ENCODE results near the gene PPP1R14C.

DNA sequence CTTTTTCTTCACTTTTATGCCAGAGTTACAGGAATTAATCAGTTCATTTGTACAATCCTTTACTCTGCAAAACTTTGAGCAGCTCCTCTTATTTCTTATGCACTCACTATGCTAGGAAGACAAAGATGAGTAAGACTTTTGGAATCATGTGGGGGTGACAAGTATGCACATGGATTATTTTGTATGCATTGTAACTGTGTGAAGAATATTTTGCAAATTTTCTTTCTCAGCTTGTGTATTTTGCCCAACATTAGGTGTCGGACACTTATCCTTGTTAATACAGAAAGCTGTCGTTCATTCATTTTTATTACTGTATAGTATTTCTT is 88.6 kb downstream of the PPP1R14C start:
- no peak for TF ChIP-seq CTCF (IDR thresholded peaks at IDR 0.05; ENCODE audit: low read depth, low read length)
- TF ChIP-seq EZH2phosphoT487 (IDR thresholded peaks at IDR 0.05; ENCODE audit: low read depth) = no peak

Measured in OCI-LY3 (cell line).